H1 (cell line): ENCODE measurements around the gene JAM2. TPM values are rescaled to one million over a fixed set of nuclear protein-coding genes. Genes with fewer than 3 reads are reported as not detected.

Experiments used
- CEBPB ChIP-seq: IDR thresholded peaks from 2 replicates; pipeline ENCODE4 v1.6.1; 2012; ENCODE audit warnings: low read depth, low read length
- EGR1 ChIP-seq: IDR thresholded peaks from 2 replicates; pipeline ENCODE4 v1.6.1; 2011; ENCODE audit warnings: low read depth, low read length, borderline replicate concordance
- GTF2F1 ChIP-seq: IDR thresholded peaks from 2 replicates; pipeline ENCODE4 v1.6.1; 2012; ENCODE audit warnings: low read depth, low read length, improper control_type of control experiment, borderline replicate concordance
- HDAC6 ChIP-seq: IDR thresholded peaks from one replicate; pipeline ENCODE4 v1.7.1; 2012; ENCODE audit warnings: low read depth, mild to moderate bottlenecking, inconsistent platforms, low read length, moderate library complexity
- PHF8 ChIP-seq: fragments of 200-600 bp; sonication (generic); conservative IDR thresholded peaks from 2 replicates; pipeline ENCODE4 v1.7.1; 2012; ENCODE audit warnings: low read depth, mild to moderate bottlenecking, inconsistent platforms, low read length, moderate library complexity
- SP2 ChIP-seq: IDR thresholded peaks from 2 replicates; pipeline ENCODE4 v1.6.1; 2012; ENCODE audit warnings: mild to moderate bottlenecking, low read length, inconsistent platforms
- SUZ12 ChIP-seq: fragments of 200-600 bp; sonication (generic); IDR thresholded peaks from 2 replicates; pipeline ENCODE4 v1.6.1; 2012; ENCODE audit warnings: mild to moderate bottlenecking, inconsistent platforms, low read length, moderate library complexity, mixed read lengths
- polyA plus RNA-seq, 7 experiments: library from polyadenylated mRNA; depleted of rRNA in 3 of 7; stranded (reverse) in 5 of 7; unstranded in 2 of 7; fragments of >200 nt in 5 of 7; fragments of 200-250 nt in 2 of 7; gene quantifications; 1 replicate in 5 of 7; 2 replicates in 1 of 7; 4 replicates in 1 of 7; pipeline versions ENCODE4 v1.2.1 to v1.2.3, GENCODE V29; 2011 to 2013; ENCODE audit warnings: missing spikeins in 2 of 7, mixed read lengths in 2 of 7
- total RNA-seq: library from RNA; stranded (reverse); fragmentation: NEBNext Ultra II Directional; extraction: Animal tissue kit (Norgen Biotek cat#: 25700); gene quantifications from 2 replicates; pipeline ENCODE4 v1.2.1, GENCODE V29; 2021
- TF ChIP-seq, protein P1 (sequence below): fragments of 300-600 bp; sonication (generic); IDR thresholded peaks from 2 replicates; pipeline ENCODE4 v1.7.1; 2012; ENCODE audit warnings: low read length, moderate library complexity, mild to moderate bottlenecking, inconsistent platforms; ENCODE audit not compliant: insufficient replicate concordance

Gene JAM2
- total and polyA plus RNA-seq, 2 of the 8 experiments (the other 6 are each of a cell fraction or from before 2014, with no cell fraction given) = 4.9 to 9.5 TPM

DNA sequence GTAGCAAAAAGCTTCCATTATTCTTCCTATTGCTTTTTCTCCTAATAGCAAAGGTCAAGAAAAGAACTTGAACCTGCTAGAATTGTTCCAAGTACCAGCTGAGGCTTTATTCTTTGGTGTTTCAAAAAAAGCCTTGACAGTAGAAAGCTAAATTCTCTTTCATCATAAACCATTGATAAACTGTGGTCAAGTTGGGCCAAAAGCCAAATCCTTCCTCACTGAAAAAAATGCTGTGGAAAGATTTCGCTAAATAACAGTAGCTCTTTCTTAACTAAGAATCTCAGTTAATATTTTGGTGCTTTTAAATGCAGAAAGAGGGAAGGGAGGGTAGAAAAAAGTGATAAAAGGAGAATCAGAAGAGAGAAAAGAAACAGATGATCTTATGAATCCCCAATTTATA lies 14.0 kb upstream of the JAM2 start (continued):
- TF ChIP-seq, protein P1, sequence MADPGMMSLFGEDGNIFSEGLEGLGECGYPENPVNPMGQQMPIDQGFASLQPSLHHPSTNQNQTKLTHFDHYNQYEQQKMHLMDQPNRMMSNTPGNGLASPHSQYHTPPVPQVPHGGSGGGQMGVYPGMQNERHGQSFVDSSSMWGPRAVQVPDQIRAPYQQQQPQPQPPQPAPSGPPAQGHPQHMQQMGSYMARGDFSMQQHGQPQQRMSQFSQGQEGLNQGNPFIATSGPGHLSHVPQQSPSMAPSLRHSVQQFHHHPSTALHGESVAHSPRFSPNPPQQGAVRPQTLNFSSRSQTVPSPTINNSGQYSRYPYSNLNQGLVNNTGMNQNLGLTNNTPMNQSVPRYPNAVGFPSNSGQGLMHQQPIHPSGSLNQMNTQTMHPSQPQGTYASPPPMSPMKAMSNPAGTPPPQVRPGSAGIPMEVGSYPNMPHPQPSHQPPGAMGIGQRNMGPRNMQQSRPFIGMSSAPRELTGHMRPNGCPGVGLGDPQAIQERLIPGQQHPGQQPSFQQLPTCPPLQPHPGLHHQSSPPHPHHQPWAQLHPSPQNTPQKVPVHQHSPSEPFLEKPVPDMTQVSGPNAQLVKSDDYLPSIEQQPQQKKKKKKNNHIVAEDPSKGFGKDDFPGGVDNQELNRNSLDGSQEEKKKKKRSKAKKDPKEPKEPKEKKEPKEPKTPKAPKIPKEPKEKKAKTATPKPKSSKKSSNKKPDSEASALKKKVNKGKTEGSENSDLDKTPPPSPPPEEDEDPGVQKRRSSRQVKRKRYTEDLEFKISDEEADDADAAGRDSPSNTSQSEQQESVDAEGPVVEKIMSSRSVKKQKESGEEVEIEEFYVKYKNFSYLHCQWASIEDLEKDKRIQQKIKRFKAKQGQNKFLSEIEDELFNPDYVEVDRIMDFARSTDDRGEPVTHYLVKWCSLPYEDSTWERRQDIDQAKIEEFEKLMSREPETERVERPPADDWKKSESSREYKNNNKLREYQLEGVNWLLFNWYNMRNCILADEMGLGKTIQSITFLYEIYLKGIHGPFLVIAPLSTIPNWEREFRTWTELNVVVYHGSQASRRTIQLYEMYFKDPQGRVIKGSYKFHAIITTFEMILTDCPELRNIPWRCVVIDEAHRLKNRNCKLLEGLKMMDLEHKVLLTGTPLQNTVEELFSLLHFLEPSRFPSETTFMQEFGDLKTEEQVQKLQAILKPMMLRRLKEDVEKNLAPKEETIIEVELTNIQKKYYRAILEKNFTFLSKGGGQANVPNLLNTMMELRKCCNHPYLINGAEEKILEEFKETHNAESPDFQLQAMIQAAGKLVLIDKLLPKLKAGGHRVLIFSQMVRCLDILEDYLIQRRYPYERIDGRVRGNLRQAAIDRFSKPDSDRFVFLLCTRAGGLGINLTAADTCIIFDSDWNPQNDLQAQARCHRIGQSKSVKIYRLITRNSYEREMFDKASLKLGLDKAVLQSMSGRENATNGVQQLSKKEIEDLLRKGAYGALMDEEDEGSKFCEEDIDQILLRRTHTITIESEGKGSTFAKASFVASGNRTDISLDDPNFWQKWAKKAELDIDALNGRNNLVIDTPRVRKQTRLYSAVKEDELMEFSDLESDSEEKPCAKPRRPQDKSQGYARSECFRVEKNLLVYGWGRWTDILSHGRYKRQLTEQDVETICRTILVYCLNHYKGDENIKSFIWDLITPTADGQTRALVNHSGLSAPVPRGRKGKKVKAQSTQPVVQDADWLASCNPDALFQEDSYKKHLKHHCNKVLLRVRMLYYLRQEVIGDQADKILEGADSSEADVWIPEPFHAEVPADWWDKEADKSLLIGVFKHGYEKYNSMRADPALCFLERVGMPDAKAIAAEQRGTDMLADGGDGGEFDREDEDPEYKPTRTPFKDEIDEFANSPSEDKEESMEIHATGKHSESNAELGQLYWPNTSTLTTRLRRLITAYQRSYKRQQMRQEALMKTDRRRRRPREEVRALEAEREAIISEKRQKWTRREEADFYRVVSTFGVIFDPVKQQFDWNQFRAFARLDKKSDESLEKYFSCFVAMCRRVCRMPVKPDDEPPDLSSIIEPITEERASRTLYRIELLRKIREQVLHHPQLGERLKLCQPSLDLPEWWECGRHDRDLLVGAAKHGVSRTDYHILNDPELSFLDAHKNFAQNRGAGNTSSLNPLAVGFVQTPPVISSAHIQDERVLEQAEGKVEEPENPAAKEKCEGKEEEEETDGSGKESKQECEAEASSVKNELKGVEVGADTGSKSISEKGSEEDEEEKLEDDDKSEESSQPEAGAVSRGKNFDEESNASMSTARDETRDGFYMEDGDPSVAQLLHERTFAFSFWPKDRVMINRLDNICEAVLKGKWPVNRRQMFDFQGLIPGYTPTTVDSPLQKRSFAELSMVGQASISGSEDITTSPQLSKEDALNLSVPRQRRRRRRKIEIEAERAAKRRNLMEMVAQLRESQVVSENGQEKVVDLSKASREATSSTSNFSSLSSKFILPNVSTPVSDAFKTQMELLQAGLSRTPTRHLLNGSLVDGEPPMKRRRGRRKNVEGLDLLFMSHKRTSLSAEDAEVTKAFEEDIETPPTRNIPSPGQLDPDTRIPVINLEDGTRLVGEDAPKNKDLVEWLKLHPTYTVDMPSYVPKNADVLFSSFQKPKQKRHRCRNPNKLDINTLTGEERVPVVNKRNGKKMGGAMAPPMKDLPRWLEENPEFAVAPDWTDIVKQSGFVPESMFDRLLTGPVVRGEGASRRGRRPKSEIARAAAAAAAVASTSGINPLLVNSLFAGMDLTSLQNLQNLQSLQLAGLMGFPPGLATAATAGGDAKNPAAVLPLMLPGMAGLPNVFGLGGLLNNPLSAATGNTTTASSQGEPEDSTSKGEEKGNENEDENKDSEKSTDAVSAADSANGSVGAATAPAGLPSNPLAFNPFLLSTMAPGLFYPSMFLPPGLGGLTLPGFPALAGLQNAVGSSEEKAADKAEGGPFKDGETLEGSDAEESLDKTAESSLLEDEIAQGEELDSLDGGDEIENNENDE = no peak
- TF ChIP-seq SUZ12 = no peak
- TF ChIP-seq GTF2F1 = no peak
- no peak for TF ChIP-seq CEBPB
- no peak for TF ChIP-seq SP2
- no peak for TF ChIP-seq EGR1
- no peak for TF ChIP-seq PHF8
- TF ChIP-seq HDAC6 = no peak
